GM23338 (cell line): ENCODE data around the gene PAPPA.

Experiments
- CREB1 ChIP-seq: fragments of 250-450 bp; sonication (Bioruptor Pico); IDR thresholded peaks from 2 replicates; pipeline ENCODE4 v1.5.0; 2020; ENCODE audit warnings: low read depth, mild to moderate bottlenecking, moderate library complexity
- CTCF ChIP-seq, 2 experiments: fragments of 200-600 bp in 1 of 2; sonication (generic) in 1 of 2; conservative IDR thresholded peaks; 2 replicates each; pipeline versions ENCODE4 v1.5.1 to v1.6.1; 2016 to 2017; ENCODE audit warnings: antibody characterized with exemption in 2 of 2, low read depth in 2 of 2, mild to moderate bottlenecking in 2 of 2, moderate library complexity in 1 of 2
- EZH2 ChIP-seq: fragments of 200-600 bp; sonication (generic); IDR thresholded peaks from one replicate; pipeline ENCODE4 v1.8.0; 2017; ENCODE audit warnings: antibody characterized with exemption, mild to moderate bottlenecking, low read depth; ENCODE audit not compliant: unreplicated experiment
- EZH2phosphoT487 ChIP-seq: fragments of 200-600 bp; sonication (generic); IDR thresholded peaks from one replicate; pipeline ENCODE4 v1.8.1; 2018; ENCODE audit warnings: antibody characterized with exemption; ENCODE audit not compliant: unreplicated experiment
- JUNB ChIP-seq: IDR thresholded peaks from one replicate; pipeline ENCODE4 v1.6.1; 2016; ENCODE audit warnings: antibody characterized with exemption; ENCODE audit not compliant: unreplicated experiment
- NANOG ChIP-seq: IDR thresholded peaks from 2 replicates; pipeline ENCODE4 v1.6.1; 2016; ENCODE audit warnings: antibody characterized with exemption, borderline replicate concordance
- POLR2AphosphoS5 ChIP-seq: IDR thresholded peaks from 2 replicates; pipeline ENCODE4 v1.6.1; 2016; ENCODE audit warnings: antibody characterized with exemption, low read depth
- STAT1 ChIP-seq: IDR thresholded peaks from one replicate; pipeline ENCODE4 v1.6.1; 2016; ENCODE audit warnings: antibody characterized with exemption; ENCODE audit not compliant: unreplicated experiment
- TF ChIP-seq, protein P1 (sequence below): IDR thresholded peaks from one replicate; pipeline ENCODE4 v1.6.1; 2018; ENCODE audit warnings: antibody characterized with exemption; ENCODE audit not compliant: unreplicated experiment

- TF ChIP-seq EZH2 = no peak
- no peak for TF ChIP-seq CTCF (conservative IDR thresholded peaks at IDR 0.05; ENCODE audit: low read depth in 2 of 2)
- no peak for TF ChIP-seq CREB1
- TF ChIP-seq EZH2phosphoT487 = no peak
- TF ChIP-seq, protein P1, sequence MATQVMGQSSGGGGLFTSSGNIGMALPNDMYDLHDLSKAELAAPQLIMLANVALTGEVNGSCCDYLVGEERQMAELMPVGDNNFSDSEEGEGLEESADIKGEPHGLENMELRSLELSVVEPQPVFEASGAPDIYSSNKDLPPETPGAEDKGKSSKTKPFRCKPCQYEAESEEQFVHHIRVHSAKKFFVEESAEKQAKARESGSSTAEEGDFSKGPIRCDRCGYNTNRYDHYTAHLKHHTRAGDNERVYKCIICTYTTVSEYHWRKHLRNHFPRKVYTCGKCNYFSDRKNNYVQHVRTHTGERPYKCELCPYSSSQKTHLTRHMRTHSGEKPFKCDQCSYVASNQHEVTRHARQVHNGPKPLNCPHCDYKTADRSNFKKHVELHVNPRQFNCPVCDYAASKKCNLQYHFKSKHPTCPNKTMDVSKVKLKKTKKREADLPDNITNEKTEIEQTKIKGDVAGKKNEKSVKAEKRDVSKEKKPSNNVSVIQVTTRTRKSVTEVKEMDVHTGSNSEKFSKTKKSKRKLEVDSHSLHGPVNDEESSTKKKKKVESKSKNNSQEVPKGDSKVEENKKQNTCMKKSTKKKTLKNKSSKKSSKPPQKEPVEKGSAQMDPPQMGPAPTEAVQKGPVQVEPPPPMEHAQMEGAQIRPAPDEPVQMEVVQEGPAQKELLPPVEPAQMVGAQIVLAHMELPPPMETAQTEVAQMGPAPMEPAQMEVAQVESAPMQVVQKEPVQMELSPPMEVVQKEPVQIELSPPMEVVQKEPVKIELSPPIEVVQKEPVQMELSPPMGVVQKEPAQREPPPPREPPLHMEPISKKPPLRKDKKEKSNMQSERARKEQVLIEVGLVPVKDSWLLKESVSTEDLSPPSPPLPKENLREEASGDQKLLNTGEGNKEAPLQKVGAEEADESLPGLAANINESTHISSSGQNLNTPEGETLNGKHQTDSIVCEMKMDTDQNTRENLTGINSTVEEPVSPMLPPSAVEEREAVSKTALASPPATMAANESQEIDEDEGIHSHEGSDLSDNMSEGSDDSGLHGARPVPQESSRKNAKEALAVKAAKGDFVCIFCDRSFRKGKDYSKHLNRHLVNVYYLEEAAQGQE = no peak
- no peak for TF ChIP-seq POLR2AphosphoS5
- TF ChIP-seq JUNB = no peak
- TF ChIP-seq NANOG = no peak
- TF ChIP-seq STAT1 = no peak
Measured at GRCh38 chr9:116172216-116172615, 18.6 kb downstream of the PAPPA start.
